WTC11 (cell line): Measurements from ENCODE around the gene WDR54. TPM values are rescaled to one million over a fixed set of nuclear protein-coding genes. Genes with fewer than 3 reads are reported as not detected.
A peak's percentile ranks its signal among the peaks of the same experiment; 100 is the strongest.

ENCODE experiments used
- ATAC-seq: fragments of 200-7000 bp; cut with Tn5 transposase; 2 replicates; pipeline ENCODE4 v1.10.0; 2021; ENCODE audit warnings: mild to moderate bottlenecking, moderate library complexity
- CTCF ChIA-PET: fragments of 300-600 bp; sonication (Branson Sonifier 250); formaldehyde crosslinking; loops from one replicate; lab custom pipeline; 2021; ENCODE audit warnings: antibody characterized with exemption; lab: Charles Lee
- POLR2A ChIA-PET: fragments of 350-600 bp; sonication (Branson Sonifier 250); formaldehyde crosslinking; loops from one replicate; lab custom pipeline; 2021; ENCODE audit warnings: antibody characterized with exemption; lab: Charles Lee
- DNase-seq: peaks from one replicate; pipeline ENCODE4 v3.0.0; 2021; ENCODE audit warnings: low spot score
- H3K27ac Mint-ChIP-seq: 2 replicates; pipeline ENCODE4 v1.8.0; 2021; ENCODE audit warnings: mixed read lengths
- H3K27me3 Mint-ChIP-seq: 2 replicates; pipeline ENCODE4 v1.8.0; 2021; ENCODE audit warnings: low read depth, mild to moderate bottlenecking, moderate library complexity, mixed read lengths
- H3K36me3 Mint-ChIP-seq: 2 replicates; pipeline ENCODE4 v1.8.0; 2021; ENCODE audit warnings: mixed read lengths
- H3K4me1 Mint-ChIP-seq: 2 replicates; pipeline ENCODE4 v1.8.0; 2022; ENCODE audit warnings: mixed read lengths
- H3K4me3 Mint-ChIP-seq: 2 replicates; pipeline ENCODE4 v1.8.0; 2021; ENCODE audit warnings: mild to moderate bottlenecking, moderate library complexity, mixed read lengths
- H3K9me3 Mint-ChIP-seq: 2 replicates; pipeline ENCODE4 v1.8.0; 2021; ENCODE audit warnings: mixed read lengths
- AFF4 ChIP-seq: sonication (generic); formaldehyde crosslinking; IDR thresholded peaks from 2 replicates; pipeline ENCODE4 v1.8.1; 2023; ENCODE audit warnings: mild to moderate bottlenecking, missing genetic modification reagents, borderline replicate concordance
- ATF3 ChIP-seq: sonication (generic); formaldehyde crosslinking; conservative IDR thresholded peaks from 2 replicates; pipeline ENCODE4 v1.8.1; 2022; ENCODE audit warnings: mild to moderate bottlenecking, missing genetic modification reagents
- CDX4 ChIP-seq: fragments of 250-450 bp; sonication (Bioruptor Pico); IDR thresholded peaks from 2 replicates; pipeline ENCODE4 v1.9.0; 2021; ENCODE audit warnings: moderate library complexity, mild to moderate bottlenecking, inconsistent platforms, borderline replicate concordance
- CREM ChIP-seq: sonication (generic); formaldehyde crosslinking; IDR thresholded peaks from 2 replicates; pipeline ENCODE4 v1.8.1; 2022; ENCODE audit warnings: mild to moderate bottlenecking, missing genetic modification reagents, moderate library complexity
- CTCF ChIP-seq: fragments of 200-600 bp; IDR thresholded peaks from 2 replicates; pipeline ENCODE4 v1.8.0; 2022; ENCODE audit warnings: antibody characterized with exemption
- ESRRA ChIP-seq: sonication (generic); formaldehyde crosslinking; IDR thresholded peaks from 2 replicates; pipeline ENCODE4 v1.8.1; 2022; ENCODE audit warnings: mild to moderate bottlenecking, missing genetic modification reagents, borderline replicate concordance
- FOXK1 ChIP-seq: sonication (generic); formaldehyde crosslinking; IDR thresholded peaks from 2 replicates; pipeline ENCODE4 v1.8.0; 2022; ENCODE audit warnings: mild to moderate bottlenecking, moderate library complexity, missing genetic modification reagents
- GRHL2 ChIP-seq: fragments of 250-450 bp; sonication (Bioruptor Pico); IDR thresholded peaks from 2 replicates; pipeline ENCODE4 v1.8.0; 2022; ENCODE audit warnings: mild to moderate bottlenecking, moderate library complexity; ENCODE audit not compliant: insufficient replicate concordance, severe bottlenecking
- IRF2 ChIP-seq: sonication (generic); formaldehyde crosslinking; IDR thresholded peaks from 2 replicates; pipeline ENCODE4 v1.8.0; 2022; ENCODE audit warnings: low read depth, missing genetic modification reagents, borderline replicate concordance
- KAT7 ChIP-seq: sonication (generic); formaldehyde crosslinking; IDR thresholded peaks from 2 replicates; pipeline ENCODE4 v1.8.1; 2023; ENCODE audit warnings: missing genetic modification reagents, mild to moderate bottlenecking, borderline replicate concordance
- NFYB ChIP-seq: sonication (generic); formaldehyde crosslinking; conservative IDR thresholded peaks from 2 replicates; pipeline ENCODE4 v1.8.0; 2022; ENCODE audit warnings: low read depth, missing genetic modification reagents
- NR1H2 ChIP-seq: sonication (generic); formaldehyde crosslinking; IDR thresholded peaks from 2 replicates; pipeline ENCODE4 v1.9.0; 2021; ENCODE audit warnings: mild to moderate bottlenecking, moderate library complexity, missing genetic modification reagents
- OVOL2 ChIP-seq: fragments of 250-450 bp; sonication (Bioruptor Pico); IDR thresholded peaks from 2 replicates; pipeline ENCODE4 v1.9.0; 2021; ENCODE audit warnings: mild to moderate bottlenecking, borderline replicate concordance
- RORB ChIP-seq: fragments of 250-450 bp; sonication (Bioruptor Pico); IDR thresholded peaks from 2 replicates; pipeline ENCODE4 v1.9.0; 2021; ENCODE audit warnings: mild to moderate bottlenecking
- SP1 ChIP-seq: sonication (generic); formaldehyde crosslinking; conservative IDR thresholded peaks from 2 replicates; pipeline ENCODE4 v1.8.1; 2022; ENCODE audit warnings: missing genetic modification reagents
- TP53 ChIP-seq: sonication (generic); formaldehyde crosslinking; IDR thresholded peaks from 2 replicates; pipeline ENCODE4 v1.8.1; 2023; ENCODE audit warnings: mild to moderate bottlenecking, missing genetic modification reagents
- USF1 ChIP-seq: sonication (generic); formaldehyde crosslinking; IDR thresholded peaks from 2 replicates; pipeline ENCODE4 v1.8.0; 2022; ENCODE audit warnings: mild to moderate bottlenecking, missing genetic modification reagents
- ZNF423 ChIP-seq: fragments of 250-450 bp; sonication (Bioruptor Pico); IDR thresholded peaks from 2 replicates; pipeline ENCODE4 v2.1.2; 2022; ENCODE audit warnings: mild to moderate bottlenecking, moderate library complexity
- ZNF532 ChIP-seq: fragments of 250-450 bp; sonication (Bioruptor Pico); IDR thresholded peaks from 2 replicates; pipeline ENCODE4 v1.9.0; 2021; ENCODE audit warnings: mild to moderate bottlenecking, borderline replicate concordance
- ZNF671 ChIP-seq: fragments of 250-450 bp; sonication (Bioruptor Pico); IDR thresholded peaks from 2 replicates; pipeline ENCODE4 v1.8.0; 2021; ENCODE audit warnings: mild to moderate bottlenecking
- total RNA-seq: library from RNA; stranded (reverse); gene quantifications from 3 replicates; pipeline ENCODE4 v1.2.3, GENCODE V29; 2021

Gene WDR54
- total RNA-seq, 1 experiment from 2014 or later: 55.2 TPM

GRCh38 chr2:74392449-74392743, 29.1 kb upstream of the WDR54 start:
- peak overlapping the region; percentile 75; the same call in 1 of the 2 replicates for H3K27ac Mint-ChIP-seq
- CTCF ChIA-PET: interaction anchor here (1.0 to 3.3 kb wide), 13 partner anchors 9 to 564 kb away, joined by 3 to 36 read pairs (median 12); partner anchors contain the start of genes CCDC142, STAMBP and TTC31
- H3K9me3 Mint-ChIP-seq: no peaks in the 10 kb centered on the region
- peaks cover 4% of the 10 kb centered on the region; the same call in 1 of the 2 replicates for H3K4me1 Mint-ChIP-seq
- H3K4me3 Mint-ChIP-seq: no peak overlapping the region; the same call in 1 of the 2 replicates
- POLR2A ChIA-PET: interaction anchor here (0.6 to 1.6 kb wide), 7 partner anchors 10 to 66 kb away, joined by 3 to 12 read pairs (median 3); partner anchors contain the start of gene WBP1
- DNase-seq (no peak), ATAC-seq (no peak)
- no peak for TF ChIP-seq AFF4 (CRISPR knock-in tag)
- H3K36me3 Mint-ChIP-seq: no peaks in the 10 kb centered on the region
- no peaks in the 10 kb centered on the region; the same call in none of the 2 replicates for H3K27me3 Mint-ChIP-seq

- DNase-seq (no peak), ATAC-seq (no peak)
- H3K4me3 Mint-ChIP-seq: no peak overlapping the region
- H3K9me3 Mint-ChIP-seq: no peaks in the 10 kb centered on the region
- peaks cover 4% of the 10 kb centered on the region; the same call in 1 of the 2 replicates for H3K4me1 Mint-ChIP-seq
- ChIA-PET CTCF (no interaction called here), POLR2A (no interaction called here)
- no peaks in the 10 kb centered on the region for H3K36me3 Mint-ChIP-seq
- H3K27ac Mint-ChIP-seq: no peak overlapping the region
- TF ChIP-seq CDX4 (CRISPR knock-in tag) (no peak), CTCF (no peak), RORB (CRISPR knock-in tag) (no peak), GRHL2 (CRISPR knock-in tag) (no peak), IRF2 (CRISPR knock-in tag) (no peak), OVOL2 (CRISPR knock-in tag) (no peak), TP53 (CRISPR knock-in tag) (no peak), NR1H2 (no peak), CREM (CRISPR knock-in tag) (no peak), ATF3 (no peak), FOXK1 (CRISPR knock-in tag) (no peak), USF1 (CRISPR knock-in tag) (no peak), ESRRA (CRISPR knock-in tag) (no peak), SP1 (CRISPR knock-in tag) (no peak), NFYB (CRISPR knock-in tag) (no peak), KAT7 (CRISPR knock-in tag) (no peak), ZNF423 (no peak), ZNF671 (CRISPR knock-in tag) (no peak), ZNF532 (CRISPR knock-in tag) (no peak)
- H3K27me3 Mint-ChIP-seq: no peaks in the 10 kb centered on the region; the same call in none of the 2 replicates
These were observed 28.0 kb upstream of the WDR54 start for GRCh38 chr2:74393525-74393924.
